DOHH2 (cell line): Measurements from ENCODE around the gene GJD2.

Experiments used
- H3F3A ChIP-seq: fragments of 200-600 bp; sonication (generic), shearing (Covaris generic); 2 replicates; pipeline ENCODE4 v1.6.0; 2016; ENCODE audit warnings: antibody characterized with exemption, mild to moderate bottlenecking; ENCODE audit not compliant: control insufficient read depth, insufficient read depth
- H3K27ac ChIP-seq: fragments of 200-600 bp; sonication (generic); 2 replicates; pipeline ENCODE4 v1.5.1; 2014; ENCODE audit warnings: low read depth, mild to moderate bottlenecking, low read length, moderate library complexity
- H3K27me3 ChIP-seq: fragments of 200-600 bp; sonication (generic); 2 replicates; pipeline ENCODE4 v1.6.1; 2014; ENCODE audit warnings: mild to moderate bottlenecking, low read length, mixed read lengths; ENCODE audit not compliant: control insufficient read depth
- H3K36me3 ChIP-seq: fragments of 200-600 bp; sonication (generic); 2 replicates; pipeline ENCODE4 v1.6.1; 2014; ENCODE audit warnings: mild to moderate bottlenecking, low read length, moderate library complexity, mixed read lengths; ENCODE audit not compliant: control insufficient read depth
- H3K4me1 ChIP-seq: fragments of 200-600 bp; sonication (generic); 2 replicates; pipeline ENCODE4 v1.6.1; 2014; ENCODE audit warnings: mild to moderate bottlenecking, low read length, mixed read lengths; ENCODE audit not compliant: control insufficient read depth
- H3K4me2 ChIP-seq: fragments of 200-600 bp; sonication (generic); 2 replicates; pipeline ENCODE4 v1.6.0; 2014; ENCODE audit warnings: mild to moderate bottlenecking, low read length, moderate library complexity
- H3K4me3 ChIP-seq: fragments of 200-600 bp; sonication (generic); 2 replicates; pipeline ENCODE4 v1.5.1; 2014; ENCODE audit warnings: mild to moderate bottlenecking, low read length, mixed read lengths
- H3K79me2 ChIP-seq: fragments of 200-600 bp; sonication (generic); 2 replicates; pipeline ENCODE4 v1.6.1; 2014; ENCODE audit warnings: mild to moderate bottlenecking, low read length, mixed read lengths; ENCODE audit not compliant: control insufficient read depth
- H3K9me2 ChIP-seq: fragments of 200-600 bp; sonication (generic); replicated peaks from 2 replicates; pipeline ENCODE4 v1.6.1; 2014; ENCODE audit warnings: mild to moderate bottlenecking, low read length, mixed read lengths; ENCODE audit not compliant: control insufficient read depth
- H3K9me3 ChIP-seq: fragments of 200-600 bp; sonication (generic); 2 replicates; pipeline ENCODE4 v1.6.1; 2014; ENCODE audit warnings: antibody characterized with exemption, low read length, mixed read lengths; ENCODE audit not compliant: control insufficient read depth, insufficient read depth
- H4K20me1 ChIP-seq: fragments of 200-600 bp; sonication (generic); 2 replicates; pipeline ENCODE4 v1.6.0; 2014; ENCODE audit warnings: low read depth, mild to moderate bottlenecking, antibody characterized with exemption, low read length, moderate library complexity; ENCODE audit not compliant: control insufficient read depth, insufficient read depth
- CTCF ChIP-seq: fragments of 200-600 bp; sonication (generic); IDR thresholded peaks from one replicate; pipeline ENCODE4 v1.5.1; 2014; ENCODE audit warnings: antibody characterized with exemption, mild to moderate bottlenecking, low read depth, low read length; ENCODE audit not compliant: poor library complexity, severe bottlenecking
- EZH2phosphoT487 ChIP-seq: fragments of 200-600 bp; sonication (generic); IDR thresholded peaks from 2 replicates; pipeline ENCODE4 v1.6.1; 2017; ENCODE audit warnings: borderline replicate concordance, mild to moderate bottlenecking, antibody characterized with exemption, low read length, moderate library complexity, mixed read lengths

GJD2 gene

GRCh38 chr15:34786206-34786605 lies 31.4 kb upstream of the GJD2 start:
- no peak for TF ChIP-seq CTCF
- TF ChIP-seq EZH2phosphoT487 = no peak
- Histone ChIP-seq H3F3A (no peaks in the 10 kb centered on the region), H3K9me3 (no peaks in the 10 kb centered on the region)

GRCh38 chr15:34783991-34784390 lies 29.2 kb upstream of the GJD2 start:
- no peak overlapping the region for H3K27ac ChIP-seq
- H3K4me3 ChIP-seq = no peak overlapping the region
- H3K79me2 ChIP-seq = no peaks in the 10 kb centered on the region
- H3K4me1 ChIP-seq = no peaks in the 10 kb centered on the region
- H3K9me3 ChIP-seq = no peaks in the 10 kb centered on the region
- peaks cover 6% of the 10 kb centered on the region; the same call in 1 of the 2 replicates for H3K27me3 ChIP-seq
- no peaks in the 10 kb centered on the region for H4K20me1 ChIP-seq
- H3K9me2 ChIP-seq = no peaks in the 10 kb centered on the region; the same call in 1 of the 2 replicates
- no peaks in the 10 kb centered on the region for H3F3A ChIP-seq
- TF ChIP-seq CTCF = no peak
- no peak for TF ChIP-seq EZH2phosphoT487
- H3K36me3 ChIP-seq = no peaks in the 10 kb centered on the region
- H3K4me2 ChIP-seq = no peak overlapping the region

More at GRCh38 chr15:34786206-34786605, 31.4 kb upstream of the GJD2 start:
- Histone ChIP-seq H3K4me2 (no peak overlapping the region), H3K9me2 (no peaks in the 10 kb centered on the region; the same call in 1 of the 2 replicates), H4K20me1 (no peaks in the 10 kb centered on the region), H3K79me2 (no peaks in the 10 kb centered on the region), H3K27me3 (peaks cover 8% of the 10 kb centered on the region; the same call in 1 of the 2 replicates), H3K4me1 (no peaks in the 10 kb centered on the region), H3K4me3 (no peak overlapping the region), H3K36me3 (no peaks in the 10 kb centered on the region), H3K27ac (no peak overlapping the region)

GRCh38 chr15:34783431-34783830 lies 28.6 kb upstream of the GJD2 start:
- Histone ChIP-seq H3K9me3 (no peaks in the 10 kb centered on the region), H3K27ac (no peak overlapping the region), H3K27me3 (peaks cover 4% of the 10 kb centered on the region; the same call in 1 of the 2 replicates), H4K20me1 (no peaks in the 10 kb centered on the region), H3K4me3 (no peak overlapping the region), H3K4me1 (no peaks in the 10 kb centered on the region), H3K36me3 (no peaks in the 10 kb centered on the region), H3F3A (no peaks in the 10 kb centered on the region), H3K4me2 (no peak overlapping the region), H3K79me2 (no peaks in the 10 kb centered on the region), H3K9me2 (no peaks in the 10 kb centered on the region; the same call in 1 of the 2 replicates)
- TF ChIP-seq EZH2phosphoT487 = no peak
- no peak for TF ChIP-seq CTCF
